GM12873 (cell line): Measurements from ENCODE around the gene ERGIC3.

Source experiments
- TF ChIP-seq, protein P1 (sequence below): IDR thresholded peaks from 2 replicates; pipeline ENCODE4 v1.5.1; 2012; ENCODE audit warnings: low read depth, mild to moderate bottlenecking, moderate library complexity, low read length, control low read depth; ENCODE audit not compliant: insufficient read depth; ENCODE audit errors: missing control alignments

The ERGIC3 gene

DNA sequence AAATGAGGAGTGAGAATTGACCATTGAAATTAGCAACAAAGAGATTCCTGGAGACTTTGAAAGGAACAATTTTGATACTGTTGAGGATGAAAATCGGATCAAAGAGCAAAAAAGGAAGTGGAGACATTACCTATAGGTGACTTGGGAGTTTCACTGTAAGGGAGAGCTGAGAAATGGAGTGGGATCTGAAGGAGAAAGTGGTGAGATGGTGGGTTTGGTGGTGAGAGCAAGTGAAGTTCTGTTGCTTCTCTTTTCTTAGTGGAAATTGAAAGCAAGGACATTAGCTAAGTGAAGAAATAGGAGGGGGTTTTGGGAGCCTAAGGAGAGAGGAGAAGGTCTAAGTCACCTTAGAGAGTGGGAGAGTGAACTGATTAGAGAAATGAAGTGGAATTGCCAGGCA is 4.2 kb downstream of the ERGIC3 start:
- TF ChIP-seq, protein P1, sequence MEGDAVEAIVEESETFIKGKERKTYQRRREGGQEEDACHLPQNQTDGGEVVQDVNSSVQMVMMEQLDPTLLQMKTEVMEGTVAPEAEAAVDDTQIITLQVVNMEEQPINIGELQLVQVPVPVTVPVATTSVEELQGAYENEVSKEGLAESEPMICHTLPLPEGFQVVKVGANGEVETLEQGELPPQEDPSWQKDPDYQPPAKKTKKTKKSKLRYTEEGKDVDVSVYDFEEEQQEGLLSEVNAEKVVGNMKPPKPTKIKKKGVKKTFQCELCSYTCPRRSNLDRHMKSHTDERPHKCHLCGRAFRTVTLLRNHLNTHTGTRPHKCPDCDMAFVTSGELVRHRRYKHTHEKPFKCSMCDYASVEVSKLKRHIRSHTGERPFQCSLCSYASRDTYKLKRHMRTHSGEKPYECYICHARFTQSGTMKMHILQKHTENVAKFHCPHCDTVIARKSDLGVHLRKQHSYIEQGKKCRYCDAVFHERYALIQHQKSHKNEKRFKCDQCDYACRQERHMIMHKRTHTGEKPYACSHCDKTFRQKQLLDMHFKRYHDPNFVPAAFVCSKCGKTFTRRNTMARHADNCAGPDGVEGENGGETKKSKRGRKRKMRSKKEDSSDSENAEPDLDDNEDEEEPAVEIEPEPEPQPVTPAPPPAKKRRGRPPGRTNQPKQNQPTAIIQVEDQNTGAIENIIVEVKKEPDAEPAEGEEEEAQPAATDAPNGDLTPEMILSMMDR = no peak

DNA sequence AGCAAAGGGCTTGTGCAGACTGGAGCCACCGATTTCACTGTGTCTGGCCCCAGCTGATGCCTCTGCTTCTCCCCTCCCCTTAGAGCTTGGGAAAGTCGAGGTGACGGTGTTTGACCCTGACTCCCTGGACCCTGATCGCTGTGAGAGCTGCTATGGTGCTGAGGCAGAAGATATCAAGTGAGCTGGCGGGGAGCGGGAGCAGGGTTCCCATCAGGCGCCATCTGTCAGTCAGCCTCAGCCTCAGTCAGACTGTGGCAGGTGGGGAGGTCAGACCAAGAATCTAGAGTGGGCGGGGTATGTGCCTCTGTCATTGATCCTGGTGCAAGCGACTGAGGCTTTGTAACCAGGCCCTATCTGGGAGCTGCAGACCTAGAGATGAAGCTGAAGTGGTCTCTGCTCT is 5.5 kb downstream of the ERGIC3 start:
- TF ChIP-seq, protein P1 = no peak

DNA sequence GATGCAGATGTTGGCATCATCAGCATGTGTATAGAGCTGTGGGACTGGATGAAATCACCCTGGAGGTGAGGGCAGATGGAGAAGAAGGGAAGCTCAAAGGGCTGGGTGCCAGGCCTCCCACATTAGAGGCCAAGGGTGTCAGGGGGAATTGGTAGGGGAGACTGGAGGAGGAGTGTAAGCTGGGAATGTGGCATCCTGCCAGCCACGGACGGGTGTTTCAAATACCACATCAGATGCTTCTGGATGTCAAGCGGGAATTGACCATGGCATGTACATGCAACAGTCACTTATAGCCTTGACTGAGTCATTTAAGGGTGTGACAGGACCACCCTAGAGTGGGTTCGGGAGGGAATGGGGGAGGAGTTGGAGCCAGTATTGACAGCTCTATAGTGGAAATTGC is 9.6 kb downstream of the ERGIC3 start:
- TF ChIP-seq, protein P1 = no peak

DNA sequence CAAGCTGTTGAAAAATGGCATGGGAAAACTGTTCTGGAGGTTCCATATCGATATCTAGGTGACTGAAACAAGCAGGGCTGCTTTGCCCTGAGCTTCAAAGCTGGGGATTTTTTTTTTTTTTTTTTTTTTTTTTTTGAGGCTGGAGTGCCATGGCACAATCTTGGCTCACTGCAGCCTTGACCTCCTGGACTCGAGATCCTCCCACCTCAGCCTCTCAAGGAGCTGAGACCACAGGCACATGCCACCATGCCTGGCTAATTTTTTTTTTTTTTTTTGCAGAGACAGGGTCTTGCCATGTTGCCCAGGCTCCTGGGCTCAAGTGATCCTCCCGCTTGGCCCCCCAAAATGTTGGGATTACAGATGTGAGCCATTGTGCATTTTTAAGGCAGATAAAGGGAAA is 11.0 kb downstream of the ERGIC3 start:
- TF ChIP-seq, protein P1 = no peak

DNA sequence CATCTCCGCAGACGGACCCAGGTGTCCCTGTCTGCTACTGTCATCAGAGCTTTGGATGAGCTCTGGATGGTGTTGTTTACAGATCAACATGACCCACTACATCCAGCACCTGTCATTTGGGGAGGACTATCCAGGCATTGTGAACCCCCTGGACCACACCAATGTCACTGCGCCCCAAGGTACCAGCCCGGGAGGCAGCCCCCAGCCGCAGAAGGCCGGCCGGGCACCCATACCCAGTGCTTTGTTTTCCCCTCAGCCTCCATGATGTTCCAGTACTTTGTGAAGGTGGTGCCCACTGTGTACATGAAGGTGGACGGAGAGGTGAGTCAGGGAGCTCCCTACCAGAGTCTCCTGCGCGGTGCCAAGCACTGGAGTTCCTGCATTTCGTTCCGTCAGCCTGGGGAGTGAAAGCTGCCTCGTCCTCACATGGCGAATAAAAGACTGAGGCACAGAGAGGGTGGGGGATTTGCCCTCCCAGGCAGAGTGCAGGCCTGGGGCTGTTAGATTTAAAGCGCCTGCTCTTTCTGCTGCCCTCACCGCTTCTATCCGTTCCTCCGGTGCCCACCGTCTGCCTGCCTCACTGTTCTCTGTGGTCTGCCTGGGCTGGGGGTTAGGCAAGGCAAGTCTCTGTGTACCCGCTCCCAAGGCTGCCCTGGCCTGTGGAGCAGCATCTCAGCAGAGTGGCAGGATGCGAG is 14.2 kb downstream of the ERGIC3 start:
- TF ChIP-seq, protein P1 = no peak

DNA sequence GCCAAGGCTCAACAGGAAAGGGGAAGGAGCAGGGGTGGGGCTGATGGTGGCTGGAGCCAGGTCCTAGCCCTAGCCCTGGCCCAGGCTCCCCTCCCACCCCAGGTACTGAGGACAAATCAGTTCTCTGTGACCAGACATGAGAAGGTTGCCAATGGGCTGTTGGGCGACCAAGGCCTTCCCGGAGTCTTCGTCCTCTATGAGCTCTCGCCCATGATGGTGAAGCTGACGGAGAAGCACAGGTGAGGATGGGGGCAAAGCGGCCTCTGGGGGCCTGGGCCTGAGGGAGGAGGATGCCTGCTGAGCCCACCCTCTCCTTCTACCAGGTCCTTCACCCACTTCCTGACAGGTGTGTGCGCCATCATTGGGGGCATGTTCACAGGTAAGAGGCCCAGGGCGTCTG is 15.0 kb downstream of the ERGIC3 start:
- TF ChIP-seq, protein P1 = no peak

DNA sequence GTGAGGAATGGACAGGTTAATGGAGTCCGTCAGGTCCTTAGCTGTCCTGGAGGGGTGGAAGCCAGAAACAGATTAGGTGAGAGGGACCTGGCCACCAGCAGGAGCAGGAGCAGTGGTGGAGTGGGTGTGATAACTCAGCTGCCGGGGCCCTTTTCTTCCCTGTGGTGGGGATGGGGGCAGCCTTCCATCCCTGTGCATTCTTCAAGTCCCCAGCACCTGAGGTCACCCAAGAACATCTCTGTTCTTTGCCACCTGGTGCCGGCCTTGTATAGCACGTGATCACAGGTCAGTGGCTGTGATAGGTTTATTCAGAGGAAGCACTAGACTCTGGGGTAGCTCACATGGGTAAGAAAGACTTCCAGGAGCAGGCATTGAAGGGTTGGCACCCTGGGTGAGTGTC is 16.6 kb downstream of the ERGIC3 start:
- TF ChIP-seq, protein P1 = no peak
